Transverse colon (tissue), 4 donors: ENCODE results near the gene RAB3A. TPM values are rescaled to one million over a fixed set of nuclear protein-coding genes. Genes with fewer than 3 reads are reported as not detected.

Source experiments
- DNase-seq: peaks from one replicate; pipeline ENCODE4 v3.0.0-alpha.2; 2019
- H3K27ac ChIP-seq, 4 donors: fragments of 200-600 bp; sonication (generic); 2 replicates each; pipeline ENCODE4 v1.5.1; 2016 to 2018; ENCODE audit warnings: inconsistent platforms in 4 of 4
- H3K27me3 ChIP-seq: fragments of 200-600 bp; sonication (generic); 2 replicates; pipeline ENCODE4 v1.5.1; 2017; ENCODE audit warnings: inconsistent platforms
- H3K36me3 ChIP-seq, 4 donors: fragments of 200-600 bp; sonication (generic); 2 replicates each; pipeline ENCODE4 v1.5.1; 2017 to 2019; ENCODE audit warnings: inconsistent platforms in 4 of 4
- H3K4me1 ChIP-seq, 4 donors: fragments of 200-600 bp; sonication (generic); 2 replicates each; pipeline ENCODE4 v1.5.1; 2017 to 2020; ENCODE audit warnings: inconsistent platforms in 4 of 4
- H3K4me3 ChIP-seq, 4 donors: fragments of 200-600 bp; sonication (generic); 1 replicate in 1 of 4; 2 replicates in 3 of 4; pipeline versions ENCODE4 v1.5.1 to v1.6.1; 2017 to 2019; ENCODE audit warnings: inconsistent platforms in 4 of 4
- H3K9me3 ChIP-seq, 2 donors: fragments of 200-600 bp; sonication (generic); 2 replicates each; pipeline ENCODE4 v1.5.1; 2017 to 2019; ENCODE audit warnings: inconsistent platforms in 2 of 2
- CTCF ChIP-seq, 5 experiments: fragments of 200-600 bp in 3 of 5; fragments of 450-650 bp in 2 of 5; sonication (generic) in 3 of 5; IDR thresholded peaks; 1 replicate in 2 of 5; 2 replicates in 3 of 5; pipeline ENCODE4 v1.5.1; 2016 to 2017; ENCODE audit warnings: antibody characterized with exemption in 5 of 5, inconsistent platforms in 3 of 5, mild to moderate bottlenecking in 2 of 5, moderate library complexity in 1 of 5
- EP300 ChIP-seq: sonication (generic); formaldehyde crosslinking; IDR thresholded peaks from one replicate; pipeline ENCODE4 v1.6.1; 2017; ENCODE audit warnings: antibody characterized with exemption, low read depth
- POLR2A ChIP-seq: fragments of 450-650 bp; IDR thresholded peaks from one replicate; pipeline ENCODE4 v1.6.1; 2016; ENCODE audit warnings: antibody characterized with exemption, mild to moderate bottlenecking, moderate library complexity
- POLR2AphosphoS5 ChIP-seq, 3 donors: sonication (generic); formaldehyde crosslinking; IDR thresholded peaks; one replicate each; pipeline ENCODE4 v1.6.1; 2016; ENCODE audit warnings: antibody characterized with exemption in 3 of 3
- WGBS, 2 donors: methylation state at CpG; one replicate each; pipeline ENCODE4 v1.1.5; 2018; ENCODE audit warnings: low coverage in 1 of 2; 5-methylcytosine and 5-hydroxymethylcytosine counted together
- in situ Hi-C, 4 donors: fragments of 200-750 bp; cut with MboI; loops; one replicate each; pipeline versions ENCODE4 v1.15.0 to v1.15.1; 2017; ENCODE audit warnings: low sequenced_read_pairs in 3 of 4, low pct_ligation_motif_present in 1 of 4, low pct_unique_long_range_greater_than_20kb in 1 of 4
- intact Hi-C: fragments of 100-400 bp; cut with DNase I; formaldehyde crosslinking; loops from one replicate; pipeline ENCODE4 v1.15.1; 2023; ENCODE audit warnings: low total_unique reads
- total RNA-seq, 4 donors: library from RNA; depleted of rRNA; stranded (reverse); fragments of >200 nt; gene quantifications; one replicate each; pipeline ENCODE4 v1.1.0, GENCODE V29; 2016

RAB3A gene
- total RNA-seq, 4 donors from 2014 or later = 2.2 to 8.6 (median 3.8) TPM; not detected in 1

DNA sequence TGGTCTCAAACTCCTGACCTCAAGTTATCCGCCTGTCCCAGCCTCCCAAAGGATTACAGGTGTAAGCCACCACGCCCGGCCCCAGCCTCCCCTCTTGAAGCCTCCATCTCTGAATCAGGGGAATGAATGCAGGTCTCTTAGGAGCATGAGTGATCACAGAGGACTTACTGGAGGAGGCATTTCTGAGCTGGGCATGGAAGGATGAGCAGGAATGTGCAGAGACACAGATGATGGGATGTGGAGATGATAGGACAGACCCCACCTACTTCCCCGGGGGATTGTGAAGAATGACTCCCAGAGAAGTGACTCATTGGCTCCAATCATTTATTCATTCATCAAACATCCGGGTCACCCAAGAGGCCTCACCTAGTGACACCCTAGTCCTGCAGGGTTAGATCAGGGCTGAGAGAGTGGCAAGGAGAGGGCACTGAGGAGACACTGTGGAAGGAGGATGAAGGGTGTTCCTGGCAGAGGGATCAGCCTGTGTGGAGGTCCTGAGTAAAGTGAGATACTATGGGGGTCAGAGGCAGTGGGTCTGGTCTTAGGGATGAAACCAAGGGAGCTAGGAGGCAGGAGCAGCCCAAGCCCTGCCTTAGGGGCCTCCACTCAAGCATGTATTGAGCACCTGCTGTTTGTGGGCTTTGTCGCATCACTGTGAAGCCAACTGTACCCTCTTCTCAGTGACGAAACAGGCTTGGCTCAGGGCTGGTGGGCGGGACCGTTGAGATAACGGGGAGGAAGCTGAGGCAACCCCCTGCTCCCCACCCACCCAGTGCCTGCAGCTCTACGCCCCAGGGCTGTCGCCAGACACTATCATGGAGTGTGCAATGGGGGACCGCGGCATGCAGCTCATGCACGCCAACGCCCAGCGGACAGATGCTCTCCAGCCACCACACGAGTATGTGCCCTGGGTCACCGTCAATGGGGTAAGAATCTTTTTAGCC, 27.2 kb downstream of the RAB3A start:
- Histone ChIP-seq H3K27me3 (no peaks in the 10 kb centered on the region), H3K4me3 (no peak overlapping the region), H3K27ac (no peak overlapping the region), H3K9me3 (no peaks in the 10 kb centered on the region), H3K36me3 (no peaks in the 10 kb centered on the region), H3K4me1 (peaks cover 4 to 22% (median 13%) of the 10 kb centered on the region in 4 donors)
- intact Hi-C loops = no loop called here
- in situ Hi-C loops = no loop called here
- WGBS, 2 donors = 76% methylated on average over 19 of the region's 19 CpGs; no CpG with 5 or more reads in 1 of the 2 donors
- no peak for DNase-seq
- TF ChIP-seq POLR2AphosphoS5 (IDR thresholded peaks at IDR 0.05) = no peak
- no peak for TF ChIP-seq CTCF (IDR thresholded peaks at IDR 0.05)
- no peak for TF ChIP-seq POLR2A
- no peak for TF ChIP-seq EP300

DNA sequence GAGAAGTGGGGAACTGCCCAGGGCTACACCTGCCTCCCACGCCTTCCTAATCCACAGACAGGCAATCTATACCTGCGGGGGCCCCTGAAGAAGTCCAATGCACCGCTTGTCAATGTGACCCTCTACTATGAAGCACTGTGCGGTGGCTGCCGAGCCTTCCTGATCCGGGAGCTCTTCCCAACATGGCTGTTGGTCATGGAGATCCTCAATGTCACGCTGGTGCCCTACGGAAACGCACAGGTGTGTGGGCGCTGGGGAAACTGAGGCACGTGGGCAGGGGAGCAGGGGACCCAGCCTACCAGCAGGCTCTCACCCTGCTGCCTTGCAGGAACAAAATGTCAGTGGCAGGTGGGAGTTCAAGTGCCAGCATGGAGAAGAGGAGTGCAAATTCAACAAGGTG, 28.9 kb downstream of the RAB3A start:
- in situ Hi-C loops (no loop called here), intact Hi-C loops (no loop called here)
- DNase-seq = no peak
- H3K27ac ChIP-seq = peak overlapping the region in 1 of 4 donors; percentile 87
- H3K4me3 ChIP-seq = peak overlapping the region in 2 of 4 donors; percentile 76 to 86
- TF ChIP-seq EP300 = no peak
- no peak for TF ChIP-seq POLR2AphosphoS5 (IDR thresholded peaks at IDR 0.05)
- TF ChIP-seq POLR2A = no peak
- no peaks in the 10 kb centered on the region for H3K9me3 ChIP-seq
- H3K27me3 ChIP-seq = no peaks in the 10 kb centered on the region
- 60% methylated on average over 6 of the region's 11 CpGs; no CpG with 5 or more reads in 1 of the 2 donors for WGBS, 2 donors
- H3K4me1 ChIP-seq = peaks cover 4 to 27% (median 18%) of the 10 kb centered on the region in 4 donors
- H3K36me3 ChIP-seq = no peaks in the 10 kb centered on the region

DNA sequence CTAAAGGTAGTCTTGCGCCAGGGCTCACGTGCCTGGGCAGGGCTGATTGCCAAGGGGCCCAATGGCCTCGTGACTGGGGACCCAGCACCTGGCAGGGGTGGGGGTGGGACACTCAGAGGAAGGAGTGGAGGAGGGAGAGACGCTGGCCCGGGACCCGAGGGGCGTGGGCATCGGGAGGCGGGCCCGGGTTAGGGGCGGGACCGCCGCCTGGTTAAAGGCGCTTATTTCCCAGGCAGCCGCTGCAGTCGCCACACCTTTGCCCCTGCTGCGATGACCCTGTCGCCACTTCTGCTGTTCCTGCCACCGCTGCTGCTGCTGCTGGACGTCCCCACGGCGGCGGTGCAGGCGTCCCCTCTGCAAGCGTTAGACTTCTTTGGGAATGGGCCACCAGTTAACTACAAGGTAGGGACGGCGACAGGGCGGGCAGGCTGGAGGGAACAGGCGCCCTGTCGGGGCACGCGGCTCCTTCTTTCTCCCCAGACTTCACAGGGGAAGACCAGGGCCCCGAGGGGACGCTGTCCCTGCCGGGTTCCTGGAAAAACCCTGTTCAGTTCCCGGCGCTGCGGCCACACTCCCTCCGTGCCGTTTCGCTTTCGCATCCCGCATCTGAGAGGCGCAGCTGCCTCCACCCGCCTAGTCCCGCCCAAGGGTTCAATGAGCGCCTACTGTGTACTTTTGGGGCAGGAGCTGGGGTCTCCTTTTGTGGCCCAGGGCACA, 30.1 kb downstream of the RAB3A start, which contains the start of gene IFI30:
IFI30 (plus strand) TSS at position 242 of the 717 bp plus-strand sequence; CDS start at position 271, 29 bp downstream.
- Histone ChIP-seq H3K27me3 (no peaks in the 10 kb centered on the region), H3K9me3 (no peaks in the 10 kb centered on the region), H3K27ac (peak within 1 kb of the TSS; percentile 74 to 87 (median 84)), H3K36me3 (no peaks in the 10 kb centered on the region), H3K4me1 (peaks cover 4 to 27% (median 18%) of the 10 kb centered on the region in 4 donors), H3K4me3 (peak within 1 kb of the TSS; percentile 48 to 86 (median 64))
- in situ Hi-C loops (no loop called here), intact Hi-C loops (no loop called here)
- WGBS, 2 donors = 0% methylated on average over 30 of the region's 47 CpGs; no CpG with 5 or more reads in 1 of the 2 donors
- TF ChIP-seq POLR2A (peak; percentile 85), POLR2AphosphoS5 (IDR thresholded peaks at IDR 0.05) (peak; percentile 73 to 87 (median 85)), CTCF (IDR thresholded peaks at IDR 0.05) (no peak), EP300 (no peak)
- DNase-seq = peak; percentile 88

GRCh38 chr19:18173054-18173571, 30.7 kb downstream of the RAB3A start:
- DNase-seq = peak; percentile 57
- intact Hi-C loops = no loop called here
- in situ Hi-C loops = no loop called here
- TF ChIP-seq POLR2A (no peak), CTCF (IDR thresholded peaks at IDR 0.05) (no peak), POLR2AphosphoS5 (IDR thresholded peaks at IDR 0.05) (no peak), EP300 (no peak)
- H3K4me1 ChIP-seq = peaks cover 4 to 27% (median 18%) of the 10 kb centered on the region in 4 donors
- no peaks in the 10 kb centered on the region for H3K9me3 ChIP-seq
- WGBS, 2 donors = 46% methylated on average over 17 of the region's 18 CpGs; no CpG with 5 or more reads in 1 of the 2 donors
- no peaks in the 10 kb centered on the region for H3K36me3 ChIP-seq
- H3K27me3 ChIP-seq = no peaks in the 10 kb centered on the region
- H3K27ac ChIP-seq = peak overlapping the region; percentile 74 to 87 (median 84)
- peak overlapping the region in 2 of 4 donors; percentile 51 to 86 for H3K4me3 ChIP-seq
